ENCODE data around the gene SIRT1. TPM values are rescaled to one million over a fixed set of nuclear protein-coding genes. Genes with fewer than 3 reads are reported as not detected.
"Not testable (repeated sequence)": the region's sequence is repeated elsewhere in the genome, so short reads cannot be mapped to it uniquely, and the experiment has no call there.

The SIRT1 gene
- total RNA-seq, 1 experiment from 2014 or later: 14.1 TPM

- DNase-seq (ENCODE audit: low read depth): not testable (repeated sequence)
Measured at GRCh38 chr10:67877421-67877820, 7.0 kb upstream of the SIRT1 start.

- DNase-seq (ENCODE audit: low read depth): no peak
Measured at GRCh38 chr10:67878133-67878532, 6.3 kb upstream of the SIRT1 start.

- no peak for DNase-seq (ENCODE audit: low read depth)
Measured at GRCh38 chr10:67883710-67884312, 645 bp upstream of the SIRT1 start.

GRCh38 chr10:67884842-67885670 lies 600 bp downstream of the SIRT1 start:
- DNase-seq (ENCODE audit: low read depth): peak; percentile 78

GRCh38 chr10:67893637-67894036 lies 9.2 kb downstream of the SIRT1 start:
- no peak for DNase-seq (ENCODE audit: low read depth)

GRCh38 chr10:67903581-67903980 lies 19.1 kb downstream of the SIRT1 start:
- DNase-seq (ENCODE audit: low read depth): no peak

GRCh38 chr10:67912331-67912946 lies 28.0 kb downstream of the SIRT1 start:
- DNase-seq (ENCODE audit: low read depth): no peak

- DNase-seq (ENCODE audit: low read depth): no peak
Measured at GRCh38 chr10:67914777-67915340, 30.4 kb downstream of the SIRT1 start.

GRCh38 chr10:67917169-67917568 lies 32.7 kb downstream of the SIRT1 start:
- DNase-seq (ENCODE audit: low read depth): no peak

- no peak for DNase-seq (ENCODE audit: low read depth)
Measured at GRCh38 chr10:67917679-67918078, 33.2 kb downstream of the SIRT1 start.

- DNase-seq (ENCODE audit: low read depth): no peak
Measured at GRCh38 chr10:67921065-67921464, 36.6 kb downstream of the SIRT1 start.

- DNase-seq (ENCODE audit: low read depth): no peak
Measured at GRCh38 chr10:67923551-67923950, 39.1 kb downstream of the SIRT1 start.

GRCh38 chr10:67924136-67924535 lies 39.7 kb downstream of the SIRT1 start:
- DNase-seq (ENCODE audit: low read depth): no peak

GRCh38 chr10:67925449-67926005 lies 41.1 kb downstream of the SIRT1 start:
- no peak for DNase-seq (ENCODE audit: low read depth)

GRCh38 chr10:67926951-67927350 lies 42.5 kb downstream of the SIRT1 start:
- DNase-seq (ENCODE audit: low read depth): no peak

GRCh38 chr10:67933199-67933598 lies 48.7 kb downstream of the SIRT1 start:
- DNase-seq (ENCODE audit: low read depth): no peak

- DNase-seq (ENCODE audit: low read depth): no peak
Measured at GRCh38 chr10:67934336-67934735, 49.9 kb downstream of the SIRT1 start.

- DNase-seq (ENCODE audit: low read depth): no peak
Measured at GRCh38 chr10:67935223-67935622, 50.8 kb downstream of the SIRT1 start.

- DNase-seq (ENCODE audit: low read depth): no peak
Measured at GRCh38 chr10:67936416-67936815, 52.0 kb downstream of the SIRT1 start.

- DNase-seq (ENCODE audit: low read depth): no peak
Measured at GRCh38 chr10:67943917-67944316, 59.5 kb downstream of the SIRT1 start.

- no peak for DNase-seq (ENCODE audit: low read depth)
Measured at GRCh38 chr10:67955614-67956013, 71.2 kb downstream of the SIRT1 start.

GRCh38 chr10:67959839-67960476 lies 75.5 kb downstream of the SIRT1 start:
- no peak for DNase-seq (ENCODE audit: low read depth)
